HL-60 (cell line): Measurements from ENCODE around the gene GALNT14.

Source experiments
- CTCF ChIP-seq: IDR thresholded peaks from one replicate; pipeline ENCODE4 v1.5.1; 2011; ENCODE audit warnings: low read length, control low read depth, inconsistent platforms; ENCODE audit not compliant: insufficient read depth
- GABPA ChIP-seq: IDR thresholded peaks from 2 replicates; pipeline ENCODE4 v1.6.1; 2012; ENCODE audit warnings: low read depth
- POLR2AphosphoS5 ChIP-seq: IDR thresholded peaks from 2 replicates; pipeline ENCODE4 v1.6.1; 2012; ENCODE audit warnings: low read depth
- SPI1 ChIP-seq: IDR thresholded peaks from 2 replicates; pipeline ENCODE4 v1.6.1; 2012; ENCODE audit warnings: low read depth, mild to moderate bottlenecking, borderline replicate concordance
- TF ChIP-seq, protein P1 (sequence below): IDR thresholded peaks from 2 replicates; pipeline ENCODE4 v1.6.1; 2012; ENCODE audit warnings: low read depth; ENCODE audit not compliant: insufficient replicate concordance

GRCh38 chr2:30869988-30870387 is 268.3 kb downstream of the GALNT14 start:
- TF ChIP-seq GABPA (no peak), SPI1 (no peak), CTCF (no peak), POLR2AphosphoS5 (no peak)
- TF ChIP-seq, protein P1, sequence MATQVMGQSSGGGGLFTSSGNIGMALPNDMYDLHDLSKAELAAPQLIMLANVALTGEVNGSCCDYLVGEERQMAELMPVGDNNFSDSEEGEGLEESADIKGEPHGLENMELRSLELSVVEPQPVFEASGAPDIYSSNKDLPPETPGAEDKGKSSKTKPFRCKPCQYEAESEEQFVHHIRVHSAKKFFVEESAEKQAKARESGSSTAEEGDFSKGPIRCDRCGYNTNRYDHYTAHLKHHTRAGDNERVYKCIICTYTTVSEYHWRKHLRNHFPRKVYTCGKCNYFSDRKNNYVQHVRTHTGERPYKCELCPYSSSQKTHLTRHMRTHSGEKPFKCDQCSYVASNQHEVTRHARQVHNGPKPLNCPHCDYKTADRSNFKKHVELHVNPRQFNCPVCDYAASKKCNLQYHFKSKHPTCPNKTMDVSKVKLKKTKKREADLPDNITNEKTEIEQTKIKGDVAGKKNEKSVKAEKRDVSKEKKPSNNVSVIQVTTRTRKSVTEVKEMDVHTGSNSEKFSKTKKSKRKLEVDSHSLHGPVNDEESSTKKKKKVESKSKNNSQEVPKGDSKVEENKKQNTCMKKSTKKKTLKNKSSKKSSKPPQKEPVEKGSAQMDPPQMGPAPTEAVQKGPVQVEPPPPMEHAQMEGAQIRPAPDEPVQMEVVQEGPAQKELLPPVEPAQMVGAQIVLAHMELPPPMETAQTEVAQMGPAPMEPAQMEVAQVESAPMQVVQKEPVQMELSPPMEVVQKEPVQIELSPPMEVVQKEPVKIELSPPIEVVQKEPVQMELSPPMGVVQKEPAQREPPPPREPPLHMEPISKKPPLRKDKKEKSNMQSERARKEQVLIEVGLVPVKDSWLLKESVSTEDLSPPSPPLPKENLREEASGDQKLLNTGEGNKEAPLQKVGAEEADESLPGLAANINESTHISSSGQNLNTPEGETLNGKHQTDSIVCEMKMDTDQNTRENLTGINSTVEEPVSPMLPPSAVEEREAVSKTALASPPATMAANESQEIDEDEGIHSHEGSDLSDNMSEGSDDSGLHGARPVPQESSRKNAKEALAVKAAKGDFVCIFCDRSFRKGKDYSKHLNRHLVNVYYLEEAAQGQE, result no peak
